A204.1 (cell line): Measurements from ENCODE around the gene LRRC14B.
"Not testable (repeated sequence)": the region's sequence is repeated elsewhere in the genome, so short reads cannot be mapped to it uniquely, and the experiment has no call there.

ENCODE experiments used
- FAIRE-seq: peaks from 2 replicates; lab custom pipeline; 2012; peaks lifted over from hg19 to GRCh38; lab: Jason Lieb, UNC

The LRRC14B gene

GRCh38 chr5:243683-244367 lies 52.5 kb downstream of the LRRC14B start:
- not testable (repeated sequence) for FAIRE-seq

GRCh38 chr5:245717-246116 lies 54.4 kb downstream of the LRRC14B start:
- not testable (repeated sequence) for FAIRE-seq
